HEK293T (cell line): Measurements from ENCODE around the gene EXOSC9.

Source experiments
- BHLHE40 ChIP-seq: fragments of 450-650 bp; IDR thresholded peaks from 2 replicates; pipeline ENCODE4 v1.6.1; 2016; ENCODE audit warnings: mild to moderate bottlenecking, moderate library complexity, borderline replicate concordance
- ELF4 ChIP-seq: fragments of 450-650 bp; IDR thresholded peaks from 2 replicates; pipeline ENCODE4 v1.6.1; 2017; ENCODE audit warnings: antibody characterized with exemption
- FOXK2 ChIP-seq: fragments of 450-650 bp; IDR thresholded peaks from 2 replicates; pipeline ENCODE4 v1.6.1; 2016; ENCODE audit warnings: mild to moderate bottlenecking
- FOXM1 ChIP-seq: fragments of 450-650 bp; IDR thresholded peaks from 2 replicates; pipeline ENCODE4 v1.6.1; 2017; ENCODE audit warnings: mild to moderate bottlenecking, borderline replicate concordance
- HDGF ChIP-seq: fragments of 450-650 bp; IDR thresholded peaks from 2 replicates; pipeline ENCODE4 v1.6.1; 2017; ENCODE audit warnings: antibody characterized with exemption, borderline replicate concordance
- L3MBTL2 ChIP-seq: fragments of 450-650 bp; conservative IDR thresholded peaks from 2 replicates; pipeline ENCODE4 v1.6.1; 2016; ENCODE audit warnings: mild to moderate bottlenecking
- NFRKB ChIP-seq: fragments of 450-650 bp; IDR thresholded peaks from 2 replicates; pipeline ENCODE4 v1.6.1; 2016; ENCODE audit warnings: mild to moderate bottlenecking, moderate library complexity
- SP1 ChIP-seq: fragments of 450-650 bp; IDR thresholded peaks from 2 replicates; pipeline ENCODE4 v1.6.1; 2017
- TARDBP ChIP-seq: fragments of 450-650 bp; IDR thresholded peaks from 2 replicates; pipeline ENCODE4 v1.6.1; 2016

- TF ChIP-seq TARDBP, result no peak
- no peak for TF ChIP-seq SP1
- no peak for TF ChIP-seq BHLHE40
- TF ChIP-seq HDGF, result no peak
- no peak for TF ChIP-seq FOXM1
- TF ChIP-seq ELF4, result no peak
- no peak for TF ChIP-seq FOXK2
- TF ChIP-seq L3MBTL2, result no peak
- no peak for TF ChIP-seq NFRKB
These were observed 9.6 kb upstream of the EXOSC9 start for GRCh38 chr4:121791481-121791880.
